ENCODE results near the gene PPFIA2. TPM values are rescaled to one million over a fixed set of nuclear protein-coding genes. Genes with fewer than 3 reads are reported as not detected.
"Not testable (repeated sequence)": the region's sequence is repeated elsewhere in the genome, so short reads cannot be mapped to it uniquely, and the experiment has no call there.

PPFIA2 gene
- total RNA-seq, 6 experiments from 2014 or later, result not detected

- Mint-ChIP-seq H3K4me1 (ENCODE audit: low read depth) (no peaks in the 10 kb centered on the region), H3K27me3 (ENCODE audit: insufficient read depth) (no peaks in the 10 kb centered on the region), H3K9me3 (peaks cover 18% of the 10 kb centered on the region), H3K36me3 (ENCODE audit: low read depth) (no peaks in the 10 kb centered on the region), H3K4me3 (no peak overlapping the region), H3K27ac (no peak overlapping the region)
- TF ChIP-seq, protein P1, sequence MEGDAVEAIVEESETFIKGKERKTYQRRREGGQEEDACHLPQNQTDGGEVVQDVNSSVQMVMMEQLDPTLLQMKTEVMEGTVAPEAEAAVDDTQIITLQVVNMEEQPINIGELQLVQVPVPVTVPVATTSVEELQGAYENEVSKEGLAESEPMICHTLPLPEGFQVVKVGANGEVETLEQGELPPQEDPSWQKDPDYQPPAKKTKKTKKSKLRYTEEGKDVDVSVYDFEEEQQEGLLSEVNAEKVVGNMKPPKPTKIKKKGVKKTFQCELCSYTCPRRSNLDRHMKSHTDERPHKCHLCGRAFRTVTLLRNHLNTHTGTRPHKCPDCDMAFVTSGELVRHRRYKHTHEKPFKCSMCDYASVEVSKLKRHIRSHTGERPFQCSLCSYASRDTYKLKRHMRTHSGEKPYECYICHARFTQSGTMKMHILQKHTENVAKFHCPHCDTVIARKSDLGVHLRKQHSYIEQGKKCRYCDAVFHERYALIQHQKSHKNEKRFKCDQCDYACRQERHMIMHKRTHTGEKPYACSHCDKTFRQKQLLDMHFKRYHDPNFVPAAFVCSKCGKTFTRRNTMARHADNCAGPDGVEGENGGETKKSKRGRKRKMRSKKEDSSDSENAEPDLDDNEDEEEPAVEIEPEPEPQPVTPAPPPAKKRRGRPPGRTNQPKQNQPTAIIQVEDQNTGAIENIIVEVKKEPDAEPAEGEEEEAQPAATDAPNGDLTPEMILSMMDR (IDR thresholded peaks at IDR 0.05), result no peak
- peak; percentile 32 for DNase-seq
Measured at GRCh38 chr12:81668475-81668874, 90.7 kb downstream of the PPFIA2 start.

DNA sequence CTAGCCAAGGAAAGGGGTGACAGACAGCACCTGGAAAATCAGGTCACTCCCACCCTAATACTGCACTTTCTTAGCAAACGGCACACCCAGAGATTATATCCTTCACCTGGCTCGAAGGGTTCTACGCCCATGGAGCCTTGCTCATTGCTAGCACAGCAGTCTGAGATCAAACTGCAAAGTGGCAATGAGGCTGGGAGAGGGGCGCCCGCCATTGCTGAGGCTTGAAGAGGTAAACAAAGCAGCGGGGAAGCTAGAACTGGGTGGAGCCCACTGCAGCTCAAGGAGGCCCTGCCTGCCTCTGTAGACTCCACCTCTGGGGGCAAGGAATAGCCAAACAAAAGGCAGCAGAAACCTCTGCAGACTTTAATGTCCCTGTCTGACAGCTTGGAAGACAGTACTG lies 99.8 kb downstream of the PPFIA2 start:
- peaks cover 28% of the 10 kb centered on the region for H3K9me3 Mint-ChIP-seq
- H3K4me1 Mint-ChIP-seq (ENCODE audit: low read depth); H3K27me3 Mint-ChIP-seq (ENCODE audit: insufficient read depth); H3K36me3 Mint-ChIP-seq (ENCODE audit: low read depth); DNase-seq; H3K4me3 Mint-ChIP-seq; H3K27ac Mint-ChIP-seq: not testable (repeated sequence)

DNA sequence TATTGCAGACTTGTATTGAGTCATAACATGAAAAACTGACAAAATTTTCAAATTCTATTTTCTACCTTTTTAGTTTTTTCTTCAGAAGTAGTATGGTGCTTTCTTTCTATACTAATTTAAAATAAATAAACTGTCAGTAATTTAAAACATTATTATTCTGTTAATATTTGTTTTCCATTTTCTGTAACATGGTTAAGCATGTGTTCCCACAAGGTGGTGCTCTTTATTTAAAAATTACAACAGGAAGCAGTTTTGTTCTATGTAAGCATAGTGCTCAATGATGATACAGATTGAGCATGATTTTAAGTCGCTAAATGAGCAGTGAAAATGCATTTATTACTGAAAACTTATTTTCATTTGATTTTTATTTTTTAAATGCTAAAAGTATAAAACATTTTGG lies 114.6 kb downstream of the PPFIA2 start:
- no peak overlapping the region for H3K4me3 Mint-ChIP-seq
- H3K27me3 Mint-ChIP-seq (ENCODE audit: insufficient read depth), result peaks cover 2% of the 10 kb centered on the region; the same call in 1 of the 2 replicates
- H3K9me3 Mint-ChIP-seq, result peaks cover 5% of the 10 kb centered on the region
- no peaks in the 10 kb centered on the region for H3K36me3 Mint-ChIP-seq (ENCODE audit: low read depth)
- no peaks in the 10 kb centered on the region for H3K4me1 Mint-ChIP-seq (ENCODE audit: low read depth)
- H3K27ac Mint-ChIP-seq, result no peak overlapping the region
- TF ChIP-seq, protein P1 (IDR thresholded peaks at IDR 0.05), result peak; percentile 63; the same call in 1 of the 2 replicates
- peak; percentile 10 for DNase-seq

DNA sequence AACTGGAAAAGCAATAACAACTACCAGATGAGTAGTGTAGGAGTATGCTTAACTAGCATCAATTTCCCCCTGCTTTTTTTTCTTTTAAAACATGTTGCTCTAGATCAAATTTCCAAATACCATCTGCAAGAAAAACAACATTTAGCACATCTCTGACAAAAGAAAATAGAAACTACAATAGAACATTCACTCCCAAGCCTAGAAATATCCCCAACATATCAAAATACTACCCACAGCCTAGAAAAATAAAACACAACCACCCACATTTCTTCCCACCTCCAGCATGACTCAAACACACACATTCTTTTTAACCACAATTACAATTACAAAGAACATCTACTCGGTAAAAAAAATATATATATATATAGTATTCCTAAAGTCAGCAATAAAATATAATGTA lies 120.0 kb downstream of the PPFIA2 start:
- Mint-ChIP-seq H3K9me3 (peaks cover 9% of the 10 kb centered on the region), H3K36me3 (ENCODE audit: low read depth) (no peaks in the 10 kb centered on the region), H3K4me1 (ENCODE audit: low read depth) (no peaks in the 10 kb centered on the region), H3K27ac (no peak overlapping the region), H3K4me3 (no peak overlapping the region), H3K27me3 (ENCODE audit: insufficient read depth) (peaks cover 2% of the 10 kb centered on the region; the same call in 1 of the 2 replicates)
- no peak for DNase-seq
- TF ChIP-seq, protein P1 (IDR thresholded peaks at IDR 0.05), result no peak

GRCh38 chr12:81633127-81633526 lies 126.0 kb downstream of the PPFIA2 start:
- H3K27me3 Mint-ChIP-seq (ENCODE audit: insufficient read depth), result peaks cover 5% of the 10 kb centered on the region; the same call in 1 of the 2 replicates
- H3K36me3 Mint-ChIP-seq (ENCODE audit: low read depth), result no peaks in the 10 kb centered on the region
- H3K4me3 Mint-ChIP-seq, result no peak overlapping the region
- TF ChIP-seq, protein P1 (IDR thresholded peaks at IDR 0.05), result no peak
- H3K4me1 Mint-ChIP-seq (ENCODE audit: low read depth), result no peaks in the 10 kb centered on the region
- no peak for DNase-seq
- no peak overlapping the region for H3K27ac Mint-ChIP-seq
- H3K9me3 Mint-ChIP-seq, result peaks cover 5% of the 10 kb centered on the region

DNA sequence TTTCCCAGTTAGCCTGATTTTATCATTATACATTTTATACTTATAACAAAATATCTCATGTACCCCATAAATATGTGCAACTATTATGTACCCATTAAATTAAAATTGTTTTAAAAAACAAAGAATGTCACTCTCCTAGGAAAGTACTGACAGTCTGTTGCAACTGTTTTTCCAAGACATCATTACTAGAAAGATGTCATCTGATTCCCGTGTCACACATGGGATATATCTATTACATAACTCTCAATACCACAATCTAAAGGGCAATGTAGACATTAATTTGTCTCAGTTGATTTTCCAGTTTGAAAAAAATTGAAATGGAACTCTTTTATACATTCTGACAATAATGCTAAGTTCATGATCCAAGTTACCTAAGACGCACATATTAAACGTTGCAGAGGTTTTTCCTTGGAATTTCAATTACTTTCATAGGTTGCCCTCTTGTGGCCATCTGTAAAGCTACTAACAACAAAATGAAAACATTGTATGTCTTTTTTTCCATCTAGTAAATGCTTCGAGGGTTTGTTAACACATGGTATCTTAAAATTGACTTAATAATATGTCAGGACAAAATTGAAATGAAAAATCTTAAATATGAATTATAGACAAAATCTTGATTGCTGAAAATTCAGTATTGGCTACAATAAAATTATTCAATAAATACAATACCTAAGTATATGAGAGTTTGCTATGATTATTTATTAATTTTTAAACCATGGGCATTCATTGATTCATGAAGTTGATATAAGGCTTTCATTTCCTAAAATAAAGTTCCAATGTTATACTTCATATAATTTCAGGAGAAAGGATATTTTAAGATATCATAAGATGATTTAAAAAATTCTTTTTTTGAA lies 131.6 kb downstream of the PPFIA2 start:
- Mint-ChIP-seq H3K27me3 (ENCODE audit: insufficient read depth) (peaks cover 2% of the 10 kb centered on the region; the same call in 1 of the 2 replicates), H3K9me3 (no peaks in the 10 kb centered on the region), H3K36me3 (ENCODE audit: low read depth) (no peaks in the 10 kb centered on the region), H3K4me3 (no peak overlapping the region), H3K27ac (no peak overlapping the region), H3K4me1 (ENCODE audit: low read depth) (no peaks in the 10 kb centered on the region)
- TF ChIP-seq, protein P1 (IDR thresholded peaks at IDR 0.05), result peak; percentile 80
- peak; percentile 32 for DNase-seq
